ENCODE data around the gene MRPL14.
"Not testable (repeated sequence)": the region's sequence is repeated elsewhere in the genome, so short reads cannot be mapped to it uniquely, and the experiment has no call there.

Gene MRPL14

GRCh38 chr6:44149369-44150012 is 22.2 kb upstream of the MRPL14 start:
- DNase-seq, result no peak

GRCh38 chr6:44148306-44148705 is 21.1 kb upstream of the MRPL14 start:
- DNase-seq, result no peak

GRCh38 chr6:44147256-44147655 is 20.0 kb upstream of the MRPL14 start:
- DNase-seq, result no peak

GRCh38 chr6:44146685-44147084 is 19.4 kb upstream of the MRPL14 start:
- DNase-seq, result no peak

- DNase-seq, result no peak
Observed at GRCh38 chr6:44145839-44146238, 18.6 kb upstream of the MRPL14 start.

- not testable (repeated sequence) for DNase-seq
Observed at GRCh38 chr6:44144536-44144935, 17.3 kb upstream of the MRPL14 start.

GRCh38 chr6:44143731-44144130 is 16.5 kb upstream of the MRPL14 start:
- DNase-seq, result no peak

- no peak for DNase-seq
Observed at GRCh38 chr6:44142835-44143234, 15.6 kb upstream of the MRPL14 start.

- DNase-seq, result no peak
Observed at GRCh38 chr6:44139351-44139743, 12.1 kb upstream of the MRPL14 start.

GRCh38 chr6:44138717-44139350 is 11.6 kb upstream of the MRPL14 start:
- DNase-seq, result no peak

- DNase-seq, result no peak
Observed at GRCh38 chr6:44135875-44136274, 8.6 kb upstream of the MRPL14 start.

GRCh38 chr6:44135173-44135758 is 8.0 kb upstream of the MRPL14 start:
- no peak for DNase-seq

GRCh38 chr6:44133981-44134711 is 6.9 kb upstream of the MRPL14 start:
- no peak for DNase-seq

- DNase-seq, result no peak
Observed at GRCh38 chr6:44133003-44133931, 6.0 kb upstream of the MRPL14 start.

- DNase-seq, result no peak
Observed at GRCh38 chr6:44132476-44132875, 5.2 kb upstream of the MRPL14 start.

- no peak for DNase-seq
Observed at GRCh38 chr6:44131892-44132291, 4.6 kb upstream of the MRPL14 start.

GRCh38 chr6:44129841-44130322 is 2.6 kb upstream of the MRPL14 start:
- DNase-seq, result no peak

- DNase-seq, result no peak
Observed at GRCh38 chr6:44128020-44128917, 1.0 kb upstream of the MRPL14 start.

- DNase-seq, result no peak
Observed at GRCh38 chr6:44126320-44127149, 717 bp downstream of the MRPL14 start.

- no peak for DNase-seq
Observed at GRCh38 chr6:44123544-44123943, 3.7 kb downstream of the MRPL14 start.
